ENCODE results near the gene ST3GAL6. TPM values are rescaled to one million over a fixed set of nuclear protein-coding genes. Genes with fewer than 3 reads are reported as not detected.

Gene ST3GAL6
- total and polyA plus RNA-seq, 2 of the 8 experiments (the other 6 are each of a cell fraction or from before 2014, with no cell fraction given) = 3.3 to 6.1 TPM

DNA sequence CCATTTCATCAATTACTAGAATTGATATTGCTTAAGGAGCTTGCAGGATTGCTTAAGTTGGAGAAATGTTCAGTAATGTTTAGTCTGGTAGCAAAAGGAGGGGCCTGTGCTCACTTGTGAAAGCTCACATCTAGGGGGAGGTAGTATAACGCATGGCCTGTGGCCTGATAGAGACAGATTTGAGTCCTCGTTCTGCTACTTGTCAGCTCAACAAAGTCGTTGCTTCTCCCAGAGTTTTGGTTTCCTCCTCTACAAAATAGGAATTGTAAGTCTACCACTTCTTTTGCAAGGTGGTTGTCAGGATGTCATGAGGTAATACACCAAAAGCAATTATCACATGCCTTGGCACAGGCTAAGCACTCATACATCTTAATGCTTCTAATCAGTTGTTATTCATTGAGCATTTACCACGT, 1.3 kb downstream of the ST3GAL6 start:
- H3K56ac ChIP-seq (replicated peaks; ENCODE audit: insufficient read length, low read depth, low read length) = no peak overlapping the region
- no peaks in the 10 kb centered on the region for H3K79me1 ChIP-seq (ENCODE audit: low read depth, low read length)
- no peak overlapping the region for H3K4me3 ChIP-seq (ENCODE audit: extremely low read depth in 1 of 4, insufficient read depth in 2 of 4, low read depth in 3 of 4, low read length in 4 of 4)
- H2AK5ac ChIP-seq (ENCODE audit: low read depth, low read length) = no peak overlapping the region
- H3K27ac ChIP-seq (ENCODE audit: low read depth, low read length) = no peak overlapping the region
- no peak overlapping the region for H3K4ac ChIP-seq (replicated peaks; ENCODE audit: insufficient read length, low read depth, low read length)
- peaks cover 0 to 4% (median 0%) of the 10 kb centered on the region in 4 experiments; a peak in 1 of 7 replicates for H3K4me1 ChIP-seq (replicated peaks in 1 of 4; ENCODE audit: control insufficient read depth in 3 of 4, insufficient read depth in 4 of 4, low read length in 3 of 4)
- H3K79me2 ChIP-seq (ENCODE audit: control insufficient read depth in 1 of 2, insufficient read depth in 2 of 2, low read length in 2 of 2) = no peaks in the 10 kb centered on the region
- no peaks in the 10 kb centered on the region for H4K20me1 ChIP-seq (replicated peaks in 1 of 2; ENCODE audit: control insufficient read depth in 1 of 2, insufficient read depth in 2 of 2, low read length in 2 of 2)
- H4K91ac ChIP-seq (replicated peaks; ENCODE audit: insufficient read length, low read length) = no peak overlapping the region
- no peak overlapping the region for H3K23ac ChIP-seq (ENCODE audit: insufficient read length)
- H4K5ac ChIP-seq (ENCODE audit: insufficient read length, low read depth, low read length) = no peak overlapping the region
- no peak overlapping the region for H2BK12ac ChIP-seq (ENCODE audit: low read depth, low read length)
- no peak overlapping the region for H2BK5ac ChIP-seq (ENCODE audit: low read depth, low read length)
- no peak overlapping the region for H3K18ac ChIP-seq (ENCODE audit: extremely low read depth, low read length)
- no peak overlapping the region for H2BK20ac ChIP-seq (ENCODE audit: low read length)
- no peak overlapping the region for H3K14ac ChIP-seq (ENCODE audit: insufficient read length)
- H2BK15ac ChIP-seq (ENCODE audit: low read length) = no peak overlapping the region
- WGBS, 2 experiments (ENCODE audit: extremely low coverage in 1 of 2, insufficient coverage in 1 of 2, insufficient read length in 1 of 2, insufficient replicate concordance in 2 of 2, low coverage in 1 of 2, low lambda C conversion rate in 2 of 2, missing lambda C conversion rate in 1 of 2) = 55% methylated on average over 4 of the region's 4 CpGs; no CpG with 5 or more reads in 1 of the 2 experiments
- H3K36me3 ChIP-seq (ENCODE audit: control insufficient read depth in 2 of 4, insufficient read depth in 4 of 4, low read length in 3 of 4) = no peaks in the 10 kb centered on the region
- no peak overlapping the region for H2AFZ ChIP-seq (ENCODE audit: low read length)
- ChIA-PET POLR2A (ENCODE audit: partially characterized antibody) (no interaction called here), CTCF (ENCODE audit: partially characterized antibody) (interaction anchor here (0.7 to 1.4 kb wide), 5 partner anchors 10 to 170 kb away, joined by 3 to 7 read pairs (median 3); no protein-coding TSS in a partner anchor)
- no peak overlapping the region for H3K9ac ChIP-seq (replicated peaks in 1 of 4; ENCODE audit: extremely low read depth in 1 of 4, low read depth in 3 of 4, low read length in 3 of 4)
- H4K8ac ChIP-seq (ENCODE audit: extremely low read depth, insufficient read depth, low read length) = no peak overlapping the region
- H2BK120ac ChIP-seq (replicated peaks; ENCODE audit: low read depth, low read length) = no peak overlapping the region
- no peaks in the 10 kb centered on the region for H3K27me3 ChIP-seq (replicated peaks in 1 of 4; ENCODE audit: control insufficient read depth in 3 of 4, extremely low read depth in 1 of 4, insufficient read depth in 3 of 4, low read length in 3 of 4)
- H3K4me2 ChIP-seq (ENCODE audit: insufficient read depth in 1 of 2, low read depth in 2 of 2, low read length in 2 of 2) = no peak overlapping the region
- no peak for DNase-seq (ENCODE audit: low read depth in 1 of 2, low spot score in 2 of 2)
- no peaks in the 10 kb centered on the region for H3K9me3 ChIP-seq (ENCODE audit: insufficient read depth in 2 of 2, low read depth in 1 of 2, low read length in 1 of 2)
- FAIRE-seq = peak; percentile 77
- no peaks in the 10 kb centered on the region for H3K23me2 ChIP-seq (ENCODE audit: low read depth, low read length)
- TF ChIP-seq SIN3A (conservative IDR thresholded peaks at IDR 0.05 in 1 of 2, IDR thresholded peaks at IDR 0.05 in 1 of 2; ENCODE audit: low read depth in 1 of 2, low read length in 2 of 2) = no peak
- TF ChIP-seq, protein P1, sequence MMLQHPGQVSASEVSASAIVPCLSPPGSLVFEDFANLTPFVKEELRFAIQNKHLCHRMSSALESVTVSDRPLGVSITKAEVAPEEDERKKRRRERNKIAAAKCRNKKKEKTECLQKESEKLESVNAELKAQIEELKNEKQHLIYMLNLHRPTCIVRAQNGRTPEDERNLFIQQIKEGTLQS (IDR thresholded peaks at IDR 0.05; ENCODE audit: insufficient read depth, low read depth, low read length) = no peak
- no peak for TF ChIP-seq TAF7 (optimal IDR thresholded peaks at IDR 0.05; ENCODE audit: borderline replicate concordance, low read depth, low read length)
- TF ChIP-seq FOSL1 (IDR thresholded peaks at IDR 0.05; ENCODE audit: insufficient read depth, low read depth, low read length) = no peak
- TF ChIP-seq MAFK (IDR thresholded peaks at IDR 0.05; ENCODE audit: low read depth, low read length) = no peak
- TF ChIP-seq NANOG (IDR thresholded peaks at IDR 0.05; ENCODE audit: insufficient read depth, low read depth, low read length, poor library complexity, severe bottlenecking) = no peak
- no peak for TF ChIP-seq CHD1 (IDR thresholded peaks at IDR 0.05; ENCODE audit: low read depth, low read length)
- no peak for TF ChIP-seq KDM5A (IDR thresholded peaks at IDR 0.05; ENCODE audit: low read length)
- no peak for TF ChIP-seq TEAD4 (IDR thresholded peaks at IDR 0.05; ENCODE audit: low read depth, low read length)
- TF ChIP-seq, protein P2, sequence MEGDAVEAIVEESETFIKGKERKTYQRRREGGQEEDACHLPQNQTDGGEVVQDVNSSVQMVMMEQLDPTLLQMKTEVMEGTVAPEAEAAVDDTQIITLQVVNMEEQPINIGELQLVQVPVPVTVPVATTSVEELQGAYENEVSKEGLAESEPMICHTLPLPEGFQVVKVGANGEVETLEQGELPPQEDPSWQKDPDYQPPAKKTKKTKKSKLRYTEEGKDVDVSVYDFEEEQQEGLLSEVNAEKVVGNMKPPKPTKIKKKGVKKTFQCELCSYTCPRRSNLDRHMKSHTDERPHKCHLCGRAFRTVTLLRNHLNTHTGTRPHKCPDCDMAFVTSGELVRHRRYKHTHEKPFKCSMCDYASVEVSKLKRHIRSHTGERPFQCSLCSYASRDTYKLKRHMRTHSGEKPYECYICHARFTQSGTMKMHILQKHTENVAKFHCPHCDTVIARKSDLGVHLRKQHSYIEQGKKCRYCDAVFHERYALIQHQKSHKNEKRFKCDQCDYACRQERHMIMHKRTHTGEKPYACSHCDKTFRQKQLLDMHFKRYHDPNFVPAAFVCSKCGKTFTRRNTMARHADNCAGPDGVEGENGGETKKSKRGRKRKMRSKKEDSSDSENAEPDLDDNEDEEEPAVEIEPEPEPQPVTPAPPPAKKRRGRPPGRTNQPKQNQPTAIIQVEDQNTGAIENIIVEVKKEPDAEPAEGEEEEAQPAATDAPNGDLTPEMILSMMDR (IDR thresholded peaks at IDR 0.05; ENCODE audit: control extremely low read depth in 1 of 3, insufficient read depth in 1 of 3, low read depth in 1 of 3, low read length in 3 of 3) = no peak
- no peak for TF ChIP-seq TAF1 (IDR thresholded peaks at IDR 0.05; ENCODE audit: low read depth, low read length)
